Astrocyte (in vitro differentiated cells and primary cell): ENCODE results near the gene DFFB.

Experiments
- EZH2 ChIP-seq: IDR thresholded peaks from 2 replicates; pipeline ENCODE4 v1.6.1; 2012; ENCODE audit warnings: mild to moderate bottlenecking, low read length, inconsistent platforms; ENCODE audit not compliant: insufficient read depth
- TF ChIP-seq, protein P1 (sequence below): IDR thresholded peaks from 2 replicates; pipeline ENCODE4 v1.5.1; 2011; ENCODE audit warnings: low read depth, mild to moderate bottlenecking, inconsistent platforms, low read length, moderate library complexity; ENCODE audit not compliant: insufficient read depth

GRCh38 chr1:3923378-3924185, 66.3 kb downstream of the DFFB start:
- TF ChIP-seq, protein P1, sequence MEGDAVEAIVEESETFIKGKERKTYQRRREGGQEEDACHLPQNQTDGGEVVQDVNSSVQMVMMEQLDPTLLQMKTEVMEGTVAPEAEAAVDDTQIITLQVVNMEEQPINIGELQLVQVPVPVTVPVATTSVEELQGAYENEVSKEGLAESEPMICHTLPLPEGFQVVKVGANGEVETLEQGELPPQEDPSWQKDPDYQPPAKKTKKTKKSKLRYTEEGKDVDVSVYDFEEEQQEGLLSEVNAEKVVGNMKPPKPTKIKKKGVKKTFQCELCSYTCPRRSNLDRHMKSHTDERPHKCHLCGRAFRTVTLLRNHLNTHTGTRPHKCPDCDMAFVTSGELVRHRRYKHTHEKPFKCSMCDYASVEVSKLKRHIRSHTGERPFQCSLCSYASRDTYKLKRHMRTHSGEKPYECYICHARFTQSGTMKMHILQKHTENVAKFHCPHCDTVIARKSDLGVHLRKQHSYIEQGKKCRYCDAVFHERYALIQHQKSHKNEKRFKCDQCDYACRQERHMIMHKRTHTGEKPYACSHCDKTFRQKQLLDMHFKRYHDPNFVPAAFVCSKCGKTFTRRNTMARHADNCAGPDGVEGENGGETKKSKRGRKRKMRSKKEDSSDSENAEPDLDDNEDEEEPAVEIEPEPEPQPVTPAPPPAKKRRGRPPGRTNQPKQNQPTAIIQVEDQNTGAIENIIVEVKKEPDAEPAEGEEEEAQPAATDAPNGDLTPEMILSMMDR = no peak
- TF ChIP-seq EZH2 = no peak
